ENCODE data around the gene BBS1.

DNA sequence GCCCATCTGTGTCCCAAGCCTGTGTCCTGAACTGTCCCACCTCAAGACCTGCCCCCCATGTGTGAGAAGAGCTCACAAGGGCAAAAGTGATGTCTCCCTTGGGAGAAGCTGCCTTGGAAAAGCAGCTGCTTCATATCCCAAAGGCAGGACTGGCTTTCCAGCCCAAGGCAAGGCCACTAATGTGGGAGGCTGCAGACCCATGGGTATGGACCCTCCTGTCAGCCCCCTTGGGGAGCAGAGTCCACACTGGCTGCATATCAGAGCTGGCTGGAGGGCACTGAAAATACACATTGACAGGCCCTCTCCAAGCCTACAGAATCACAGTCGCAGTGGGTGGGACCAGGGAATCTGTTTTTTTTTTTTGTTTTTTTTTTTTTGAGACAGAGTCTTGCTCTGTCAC, 41.0 kb upstream of the BBS1 start:
- no peak for TF ChIP-seq GATA3 (IDR thresholded peaks at IDR 0.05; ENCODE audit: low read depth, low read length)
- no peak for TF ChIP-seq GATA2 (IDR thresholded peaks at IDR 0.05; ENCODE audit: low read depth, low read length)
